CD4-positive, alpha-beta memory T cell (primary cell): ENCODE data around the gene KRTAP10-10. TPM values are rescaled to one million over a fixed set of nuclear protein-coding genes. Genes with fewer than 3 reads are reported as not detected.

Experiments
- CTCF ChIA-PET: fragments of 350-600 bp; sonication (Branson Sonifier 250); formaldehyde crosslinking; loops from one replicate; lab custom pipeline; 2021; ENCODE audit warnings: inconsistent platforms; ENCODE audit not compliant: partially characterized antibody; lab: Charles Lee
- POLR2A ChIA-PET: fragments of 350-600 bp; sonication (Branson Sonifier 250); formaldehyde crosslinking; loops from one replicate; lab custom pipeline; 2021; ENCODE audit not compliant: partially characterized antibody; lab: Charles Lee
- DNase-seq, 5 donors: peaks; one replicate each; pipeline versions ENCODE4 v3.0.0 to v3.0.0-alpha.2; 2020 to 2022; ENCODE audit warnings: mixed read lengths in 1 of 5
- H3K27ac ChIP-seq: one replicate; pipeline ENCODE4 v1.7.0; 2013; ENCODE audit warnings: low read depth, low read length
- H3K27me3 ChIP-seq: 2 replicates; pipeline ENCODE4 v1.7.0; 2013; ENCODE audit warnings: mild to moderate bottlenecking, low read length, moderate library complexity; ENCODE audit not compliant: insufficient read depth
- H3K36me3 ChIP-seq: 2 replicates; pipeline ENCODE4 v1.7.0; 2013; ENCODE audit warnings: mild to moderate bottlenecking, low read length, moderate library complexity; ENCODE audit not compliant: insufficient read depth
- H3K4me1 ChIP-seq: 2 replicates; pipeline ENCODE4 v1.7.0; 2013; ENCODE audit warnings: mild to moderate bottlenecking, low read length, moderate library complexity; ENCODE audit not compliant: insufficient read depth
- H3K4me3 ChIP-seq, 2 donors: one replicate each; pipeline ENCODE4 v1.7.0; 2013; ENCODE audit warnings: low read length in 2 of 2, mild to moderate bottlenecking in 1 of 2
- H3K9me3 ChIP-seq, 2 donors: one replicate each; pipeline ENCODE4 v1.7.0; 2013; ENCODE audit warnings: low read length in 2 of 2, control low read depth in 1 of 2; ENCODE audit not compliant: control insufficient read depth in 1 of 2
- H3K27ac Mint-ChIP-seq, 7 donors: one replicate each; pipeline ENCODE4 v1.8.0; 2020 to 2021; ENCODE audit warnings: mixed read lengths in 7 of 7, mild to moderate bottlenecking in 6 of 7, inconsistent platforms in 3 of 7, moderate library complexity in 3 of 7
- H3K27me3 Mint-ChIP-seq, 2 donors: one replicate each; pipeline ENCODE4 v1.8.0; 2020 to 2021; ENCODE audit warnings: mixed read lengths in 2 of 2
- H3K36me3 Mint-ChIP-seq, 2 donors: one replicate each; pipeline ENCODE4 v1.8.0; 2020 to 2021; ENCODE audit warnings: mixed read lengths in 2 of 2, inconsistent platforms in 1 of 2, mild to moderate bottlenecking in 1 of 2
- H3K4me1 Mint-ChIP-seq, 4 donors: one replicate each; pipeline ENCODE4 v1.8.0; 2020 to 2021; ENCODE audit warnings: mixed read lengths in 4 of 4, mild to moderate bottlenecking in 1 of 4
- H3K4me3 Mint-ChIP-seq, 8 donors: one replicate each; pipeline ENCODE4 v1.8.0; 2020 to 2021; ENCODE audit warnings: mixed read lengths in 8 of 8, mild to moderate bottlenecking in 7 of 8, moderate library complexity in 6 of 8, inconsistent platforms in 3 of 8
- H3K9me3 Mint-ChIP-seq, 8 donors: one replicate each; pipeline ENCODE4 v1.8.0; 2020 to 2021; ENCODE audit warnings: mixed read lengths in 8 of 8, mild to moderate bottlenecking in 5 of 8, inconsistent platforms in 3 of 8, moderate library complexity in 1 of 8
- intact Hi-C: fragments of 100-400 bp; cut with micrococcal nuclease; formaldehyde crosslinking; loops from one replicate; pipeline ENCODE4 v1.15.1; 2023
- polyA plus RNA-seq, 2 donors: library from polyadenylated mRNA; unstranded; fragments of 300-500 nt; fragmentation: Illumina TruSeq; gene quantifications; one replicate each; pipeline ENCODE4 v1.2.3, GENCODE V29; 2021
- total RNA-seq, 2 experiments: library from RNA; stranded (reverse); gene quantifications; one replicate each; pipeline ENCODE4 v1.2.3, GENCODE V29; 2021

KRTAP10-10 gene
- total and polyA plus RNA-seq, 4 experiments from 2014 or later = not detected

GRCh38 chr21:44650265-44650972 lies 13.3 kb downstream of the KRTAP10-10 start:
- H3K4me3 Mint-ChIP-seq = no peak overlapping the region
- H3K36me3 Mint-ChIP-seq = peaks cover 3 to 4% of the 10 kb centered on the region in 2 donors
- Histone ChIP-seq H3K27ac (no peak overlapping the region), H3K9me3 (no peaks in the 10 kb centered on the region), H3K4me3 (no peak overlapping the region), H3K36me3 (no peaks in the 10 kb centered on the region), H3K4me1 (peaks cover 23% of the 10 kb centered on the region), H3K27me3 (no peaks in the 10 kb centered on the region)
- peaks cover 18 to 31% (median 21%) of the 10 kb centered on the region in 4 donors for H3K4me1 Mint-ChIP-seq
- DNase-seq = no peak
- peaks cover 0 to 25% (median 9%) of the 10 kb centered on the region in 8 donors for H3K9me3 Mint-ChIP-seq
- no peaks in the 10 kb centered on the region for H3K27me3 Mint-ChIP-seq
- H3K27ac Mint-ChIP-seq = peak overlapping the region in 3 of 7 donors; percentile 41 to 60 (median 55)
- intact Hi-C loops = no loop called here
- CTCF ChIA-PET = no interaction called here
- POLR2A ChIA-PET = no interaction called here

GRCh38 chr21:44650973-44651675 lies 14.0 kb downstream of the KRTAP10-10 start:
- peaks cover 3 to 5% of the 10 kb centered on the region in 2 donors for H3K36me3 Mint-ChIP-seq
- DNase-seq = no peak
- Histone ChIP-seq H3K4me3 (no peak overlapping the region), H3K27ac (no peak overlapping the region), H3K27me3 (no peaks in the 10 kb centered on the region), H3K36me3 (no peaks in the 10 kb centered on the region), H3K4me1 (peaks cover 30% of the 10 kb centered on the region), H3K9me3 (peaks cover 2 to 3% of the 10 kb centered on the region in 2 donors)
- no peak overlapping the region for H3K4me3 Mint-ChIP-seq
- H3K27me3 Mint-ChIP-seq = no peaks in the 10 kb centered on the region
- intact Hi-C loops = no loop called here
- H3K9me3 Mint-ChIP-seq = peaks cover 0 to 26% (median 11%) of the 10 kb centered on the region in 8 donors
- H3K4me1 Mint-ChIP-seq = peaks cover 18 to 38% (median 25%) of the 10 kb centered on the region in 4 donors
- ChIA-PET CTCF (no interaction called here), POLR2A (no interaction called here)
- peak overlapping the region in 6 of 7 donors; percentile 25 to 80 (median 66) for H3K27ac Mint-ChIP-seq

- Histone ChIP-seq H3K4me1 (peaks cover 48% of the 10 kb centered on the region), H3K4me3 (no peak overlapping the region), H3K27ac (no peak overlapping the region), H3K9me3 (peaks cover 3 to 4% of the 10 kb centered on the region in 2 donors), H3K36me3 (no peaks in the 10 kb centered on the region), H3K27me3 (no peaks in the 10 kb centered on the region)
- Mint-ChIP-seq H3K4me1 (peaks cover 35 to 52% (median 43%) of the 10 kb centered on the region in 4 donors), H3K27ac (peak overlapping the region; percentile 74 to 97 (median 95)), H3K27me3 (no peaks in the 10 kb centered on the region), H3K9me3 (peaks cover 2 to 39% (median 25%) of the 10 kb centered on the region in 8 donors), H3K36me3 (peaks cover 14 to 17% of the 10 kb centered on the region in 2 donors), H3K4me3 (no peak overlapping the region)
- peak in 1 of 5 donors; percentile 21 for DNase-seq
- ChIA-PET POLR2A (interaction anchor here (0.7 to 3.6 kb wide), 4 partner anchors 27 to 143 kb away, joined by 3 to 29 read pairs (median 4); partner anchors contain the start of gene KRTAP10-9), CTCF (interaction anchor here (0.9 to 1.6 kb wide), 7 partner anchors 17 to 142 kb away, joined by 3 to 10 read pairs (median 4); no protein-coding TSS in a partner anchor)
- intact Hi-C loops = no loop called here
Measured at GRCh38 chr21:44653123-44653522, 16.0 kb downstream of the KRTAP10-10 start.

- peak; percentile 83 to 89 (median 85) for DNase-seq
- Histone ChIP-seq H3K9me3 (peaks cover 3 to 4% of the 10 kb centered on the region in 2 donors), H3K27me3 (no peaks in the 10 kb centered on the region), H3K4me1 (peaks cover 56% of the 10 kb centered on the region), H3K36me3 (no peaks in the 10 kb centered on the region), H3K4me3 (peak overlapping the region in 1 of 2 donors; percentile 16), H3K27ac (peak overlapping the region; percentile 45)
- Mint-ChIP-seq H3K4me1 (peaks cover 43 to 59% (median 51%) of the 10 kb centered on the region in 4 donors), H3K27ac (peak overlapping the region; percentile 87 to 97 (median 95)), H3K36me3 (peaks cover 14 to 17% of the 10 kb centered on the region in 2 donors), H3K4me3 (peak overlapping the region; percentile 15 to 87 (median 66)), H3K9me3 (peaks cover 2 to 39% (median 25%) of the 10 kb centered on the region in 8 donors), H3K27me3 (no peaks in the 10 kb centered on the region)
- ChIA-PET CTCF (interaction anchor here (0.8 to 1.6 kb wide), 9 partner anchors 16 to 143 kb away, joined by 3 to 10 read pairs (median 4); no protein-coding TSS in a partner anchor), POLR2A (interaction anchor here (0.7 to 3.6 kb wide), 6 partner anchors 27 to 278 kb away, joined by 3 to 29 read pairs (median 4); partner anchors contain the start of gene KRTAP10-9)
- intact Hi-C loops = no loop called here
Measured at GRCh38 chr21:44653656-44654575, 16.8 kb downstream of the KRTAP10-10 start.

- CTCF ChIA-PET = interaction anchor here (0.8 to 1.8 kb wide), 3 partner anchors 32 to 87 kb away, joined by 3 to 8 read pairs (median 7); no protein-coding TSS in a partner anchor
Measured at GRCh38 chr21:44654576-44655175, 17.5 kb downstream of the KRTAP10-10 start, which contains the start of gene KRTAP12-4. TSS of gene KRTAP12-4 (minus strand) at chr21:44654659. CDS start at chr21:44654614, 45 bp downstream.

More at GRCh38 chr21:44654576-44655175, 17.5 kb downstream of the KRTAP10-10 start, which contains the start of gene KRTAP12-4:
- Histone ChIP-seq H3K27me3 (no peaks in the 10 kb centered on the region), H3K4me3 (peak within 1 kb of the TSS in 1 of 2 donors; percentile 16), H3K27ac (peak within 1 kb of the TSS; percentile 45), H3K9me3 (peaks cover 3 to 4% of the 10 kb centered on the region in 2 donors), H3K36me3 (no peaks in the 10 kb centered on the region), H3K4me1 (peaks cover 64% of the 10 kb centered on the region)
- Mint-ChIP-seq H3K27me3 (no peaks in the 10 kb centered on the region), H3K36me3 (peaks cover 14 to 17% of the 10 kb centered on the region in 2 donors), H3K9me3 (peaks cover 2 to 39% (median 25%) of the 10 kb centered on the region in 8 donors), H3K27ac (peak within 1 kb of the TSS; percentile 87 to 97 (median 95)), H3K4me1 (peaks cover 50 to 67% (median 57%) of the 10 kb centered on the region in 4 donors), H3K4me3 (peak within 1 kb of the TSS; percentile 15 to 87 (median 66))
- POLR2A ChIA-PET = interaction anchor here (1.1 to 3.6 kb wide), 4 partner anchors 36 to 277 kb away, joined by 3 to 29 read pairs (median 4); no protein-coding TSS in a partner anchor
- intact Hi-C loops = no loop called here
- DNase-seq = no peak
